Progenitor cell of endocrine pancreas (in vitro differentiated cells): ENCODE results near the gene SH3PXD2A. TPM values are rescaled to one million over a fixed set of nuclear protein-coding genes. Genes with fewer than 3 reads are reported as not detected.
"Not testable (repeated sequence)": the region's sequence is repeated elsewhere in the genome, so short reads cannot be mapped to it uniquely, and the experiment has no call there.

Experiments used
- DNase-seq: peaks from one replicate; pipeline ENCODE4 v3.0.0; 2021; ENCODE audit warnings: low spot score; ENCODE audit not compliant: unreplicated experiment
- H3K27ac Mint-ChIP-seq: 2 replicates; pipeline ENCODE4 v1.8.0; 2021; ENCODE audit warnings: mild to moderate bottlenecking, moderate library complexity, mixed read lengths
- H3K27me3 Mint-ChIP-seq: 2 replicates; pipeline ENCODE4 v1.8.0; 2021; ENCODE audit warnings: mixed read lengths
- H3K36me3 Mint-ChIP-seq: 2 replicates; pipeline ENCODE4 v1.8.0; 2022; ENCODE audit warnings: mixed read lengths; ENCODE audit not compliant: insufficient read depth
- H3K4me1 Mint-ChIP-seq: 2 replicates; pipeline ENCODE4 v1.8.0; 2021; ENCODE audit warnings: low read depth, mixed read lengths
- H3K4me3 Mint-ChIP-seq: 2 replicates; pipeline ENCODE4 v1.8.0; 2021; ENCODE audit warnings: low read depth, mild to moderate bottlenecking, moderate library complexity, mixed read lengths
- H3K9me3 Mint-ChIP-seq: 2 replicates; pipeline ENCODE4 v1.8.0; 2021; ENCODE audit warnings: low read depth, mixed read lengths
- CTCF ChIP-seq: fragments of 200-600 bp; sonication (generic); IDR thresholded peaks from one replicate; pipeline ENCODE4 v1.5.0; 2021; ENCODE audit warnings: antibody characterized with exemption, mild to moderate bottlenecking; ENCODE audit not compliant: unreplicated experiment
- total RNA-seq: library from RNA; stranded (reverse); gene quantifications from 2 replicates; pipeline ENCODE4 v1.2.1, GENCODE V29; 2021

SH3PXD2A gene
- total RNA-seq, 1 donor from 2014 or later = 28.0 TPM

DNA sequence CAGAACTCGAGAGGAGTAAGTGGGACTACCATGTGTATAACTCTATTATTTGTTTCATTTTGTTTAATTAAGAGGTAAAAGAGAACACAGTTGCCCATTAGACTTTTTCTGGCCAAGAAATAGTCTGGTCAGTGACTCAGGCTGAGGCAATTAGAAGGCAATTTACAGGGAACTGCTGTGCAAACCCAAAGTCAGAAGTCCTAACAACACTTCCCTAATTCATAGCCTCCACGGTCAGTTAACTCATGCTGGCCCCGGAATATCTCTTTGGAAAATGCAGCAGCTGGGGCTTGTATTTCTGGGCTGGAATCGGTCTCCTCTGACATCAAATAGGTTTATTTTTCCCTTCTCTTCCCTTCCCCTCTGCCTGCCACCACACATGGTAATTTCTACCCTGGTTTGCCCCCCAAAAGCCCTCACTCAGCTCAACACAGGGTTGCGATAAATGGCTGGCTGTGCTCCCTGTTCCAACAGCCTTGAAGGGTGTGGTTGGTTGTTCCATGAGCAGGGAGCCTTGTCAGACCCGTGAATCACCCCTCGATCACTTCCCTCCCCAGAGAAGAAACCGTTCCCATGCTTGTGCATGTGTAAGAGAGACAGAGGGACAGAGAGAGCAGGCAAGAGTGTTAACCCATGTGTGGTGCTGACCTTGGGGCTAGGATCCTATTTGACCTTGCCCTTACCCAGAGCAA lies 5.3 kb downstream of the SH3PXD2A start:
- DNase-seq = no peak
- Mint-ChIP-seq H3K9me3 (no peaks in the 10 kb centered on the region), H3K4me3 (no peak overlapping the region), H3K27me3 (no peaks in the 10 kb centered on the region), H3K4me1 (peaks cover 33% of the 10 kb centered on the region), H3K27ac (no peak overlapping the region), H3K36me3 (peaks cover 2% of the 10 kb centered on the region)
- no peak for TF ChIP-seq CTCF

- Mint-ChIP-seq H3K4me3 (no peak overlapping the region), H3K27me3 (no peaks in the 10 kb centered on the region), H3K27ac (no peak overlapping the region), H3K4me1 (peaks cover 33% of the 10 kb centered on the region), H3K36me3 (peaks cover 2% of the 10 kb centered on the region), H3K9me3 (no peaks in the 10 kb centered on the region)
- TF ChIP-seq CTCF = no peak
- DNase-seq = no peak
These were observed 6.0 kb downstream of the SH3PXD2A start for GRCh38 chr10:103849212-103849877.

DNA sequence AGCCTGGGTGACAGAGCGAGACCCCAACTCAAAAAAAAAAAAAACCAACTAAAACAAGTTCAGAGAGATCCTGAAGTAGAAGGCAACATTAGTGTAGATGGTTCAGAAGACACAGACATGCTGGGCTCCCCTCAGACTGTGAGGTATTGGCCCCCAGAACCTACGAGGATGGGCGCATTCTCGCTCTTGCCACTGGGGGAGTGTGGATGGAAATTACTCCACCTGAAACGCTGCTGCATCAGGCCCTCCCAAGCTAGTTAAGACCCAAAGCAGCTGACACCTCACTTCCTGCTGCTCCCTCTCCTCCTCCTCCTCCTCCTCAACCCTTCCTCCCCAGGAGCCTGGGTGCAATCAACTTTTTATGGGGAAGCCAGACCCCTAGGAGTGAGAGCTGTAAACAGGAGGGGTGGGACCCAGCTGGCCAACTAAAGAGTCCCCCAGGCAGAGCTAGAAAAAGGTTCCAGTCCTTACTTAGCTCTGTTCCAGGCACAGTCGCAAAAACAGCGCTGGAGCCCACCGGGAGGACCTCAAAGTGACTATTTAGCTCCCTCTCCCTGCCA lies 7.4 kb downstream of the SH3PXD2A start:
- peak; percentile 38 for TF ChIP-seq CTCF
- Mint-ChIP-seq H3K27me3 (no peaks in the 10 kb centered on the region), H3K4me3 (no peak overlapping the region), H3K9me3 (no peaks in the 10 kb centered on the region), H3K4me1 (peaks cover 31% of the 10 kb centered on the region), H3K27ac (no peak overlapping the region), H3K36me3 (peaks cover 2% of the 10 kb centered on the region)
- DNase-seq = no peak

DNA sequence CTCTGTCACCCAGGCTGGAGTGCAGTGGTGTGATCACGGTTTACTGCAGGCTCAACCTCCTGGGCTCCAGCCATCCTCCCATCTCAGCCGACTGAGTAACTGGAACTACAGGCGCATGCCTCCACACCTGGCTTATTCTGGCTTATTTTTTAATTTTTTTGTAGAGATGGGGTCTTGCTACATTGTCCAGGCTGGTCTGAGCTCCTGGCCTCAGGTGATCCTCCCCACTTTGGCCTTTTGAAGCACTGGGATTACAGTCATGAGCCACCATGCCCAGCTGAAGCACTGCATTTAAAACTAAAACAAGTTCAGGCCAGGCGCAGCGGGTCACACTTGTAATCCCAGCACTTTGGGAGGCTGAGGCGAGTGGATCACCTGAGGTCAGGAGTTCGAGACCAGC lies 8.0 kb downstream of the SH3PXD2A start:
- peaks cover 3% of the 10 kb centered on the region for H3K9me3 Mint-ChIP-seq
- peaks cover 4% of the 10 kb centered on the region for H3K36me3 Mint-ChIP-seq
- no peak for TF ChIP-seq CTCF
- no peak overlapping the region for H3K4me3 Mint-ChIP-seq
- H3K27ac Mint-ChIP-seq = no peak overlapping the region
- no peak for DNase-seq
- no peaks in the 10 kb centered on the region for H3K27me3 Mint-ChIP-seq
- H3K4me1 Mint-ChIP-seq = peaks cover 35% of the 10 kb centered on the region

DNA sequence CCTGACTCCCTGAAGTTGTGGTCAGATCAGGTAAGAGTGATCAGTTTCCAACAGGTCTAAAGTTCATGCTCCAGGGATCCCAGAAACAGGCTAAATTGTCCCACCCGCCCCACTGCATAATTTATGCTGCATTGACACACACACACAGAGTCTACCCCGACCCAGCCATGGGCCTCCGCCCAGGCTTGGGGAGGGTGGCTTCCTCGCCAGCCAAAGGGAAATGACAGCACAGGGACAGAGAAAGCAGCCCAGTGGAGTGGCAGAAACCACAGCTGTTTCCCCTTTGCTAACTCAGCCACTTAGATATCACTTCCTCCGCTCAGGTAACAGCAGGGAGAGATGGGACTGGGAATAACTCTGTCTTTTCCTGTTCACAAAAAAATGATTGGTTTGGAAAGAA lies 9.4 kb downstream of the SH3PXD2A start:
- H3K4me3 Mint-ChIP-seq = no peak overlapping the region
- no peak for TF ChIP-seq CTCF
- DNase-seq = no peak
- peaks cover 3% of the 10 kb centered on the region for H3K9me3 Mint-ChIP-seq
- H3K4me1 Mint-ChIP-seq = peaks cover 40% of the 10 kb centered on the region
- no peaks in the 10 kb centered on the region for H3K27me3 Mint-ChIP-seq
- H3K27ac Mint-ChIP-seq = no peak overlapping the region
- peaks cover 4% of the 10 kb centered on the region for H3K36me3 Mint-ChIP-seq

GRCh38 chr10:103845346-103845745 lies 10.0 kb downstream of the SH3PXD2A start:
- H3K4me1 Mint-ChIP-seq = peaks cover 44% of the 10 kb centered on the region
- H3K9me3 Mint-ChIP-seq, H3K27ac Mint-ChIP-seq, DNase-seq, H3K4me3 Mint-ChIP-seq, H3K36me3 Mint-ChIP-seq, H3K27me3 Mint-ChIP-seq: not testable (repeated sequence)
